ENCODE results near the gene RGPD8. TPM values are rescaled to one million over a fixed set of nuclear protein-coding genes. Genes with fewer than 3 reads are reported as not detected.

Gene RGPD8
- total RNA-seq, 2 experiments from 2014 or later, result 14.3 to 14.9 TPM

Other genes starting within 250 kb of the RGPD8 start
- 10 to 100 TPM; 23.7 to 26.8 TPM for gene ZC3H8, start 178.6 kb downstream of the RGPD8 start, total RNA-seq
- 1 to 10 TPM; 7.6 to 7.7 TPM for gene ZC3H6, start 158.0 kb downstream of the RGPD8 start, total RNA-seq
- gene TTL, start 48.5 kb upstream of the RGPD8 start, total RNA-seq, result 10 to 100 TPM; 32.8 to 33.9 TPM
- 10 to 100 TPM; 71.2 to 80.8 TPM for gene POLR1B, start 108.8 kb upstream of the RGPD8 start, total RNA-seq
- gene CHCHD5, start 151.0 kb upstream of the RGPD8 start, total RNA-seq, result 10 to 100 TPM; 34.9 to 40.5 TPM
- 10 to 100 TPM; 81.8 to 84.6 TPM for gene SLC20A1, start 212.3 kb upstream of the RGPD8 start, total RNA-seq

All from activated naive CD8-positive, alpha-beta T cell treated with anti-CD3 and anti-CD28 coated beads for 36 hours (primary cell).